GM18499 (cell line): Measurements from ENCODE around the gene DAZ4.
"Not testable (repeated sequence)": the region's sequence is repeated elsewhere in the genome, so short reads cannot be mapped to it uniquely, and the experiment has no call there.

Experiments used
- ATAC-seq: cut with Tn5 transposase; IDR thresholded peaks from one replicate; pipeline ENCODE4 v1.9.1; 2021; ENCODE audit warnings: moderate number of reproducible peaks; ENCODE audit not compliant: insufficient read depth, unreplicated experiment

Gene DAZ4, protein sequence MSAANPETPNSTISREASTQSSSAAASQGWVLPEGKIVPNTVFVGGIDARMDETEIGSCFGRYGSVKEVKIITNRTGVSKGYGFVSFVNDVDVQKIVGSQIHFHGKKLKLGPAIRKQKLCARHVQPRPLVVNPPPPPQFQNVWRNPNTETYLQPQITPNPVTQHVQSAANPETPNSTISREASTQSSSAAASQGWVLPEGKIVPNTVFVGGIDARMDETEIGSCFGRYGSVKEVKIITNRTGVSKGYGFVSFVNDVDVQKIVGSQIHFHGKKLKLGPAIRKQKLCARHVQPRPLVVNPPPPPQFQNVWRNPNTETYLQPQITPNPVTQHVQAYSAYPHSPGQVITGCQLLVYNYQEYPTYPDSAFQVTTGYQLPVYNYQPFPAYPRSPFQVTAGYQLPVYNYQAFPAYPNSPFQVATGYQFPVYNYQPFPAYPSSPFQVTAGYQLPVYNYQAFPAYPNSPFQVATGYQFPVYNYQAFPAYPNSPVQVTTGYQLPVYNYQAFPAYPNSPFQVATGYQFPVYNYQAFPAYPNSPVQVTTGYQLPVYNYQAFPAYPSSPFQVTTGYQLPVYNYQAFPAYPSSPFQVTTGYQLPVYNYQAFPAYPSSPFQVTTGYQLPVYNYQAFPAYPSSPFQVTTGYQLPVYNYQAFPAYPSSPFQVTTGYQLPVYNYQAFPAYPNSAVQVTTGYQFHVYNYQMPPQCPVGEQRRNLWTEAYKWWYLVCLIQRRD

DNA sequence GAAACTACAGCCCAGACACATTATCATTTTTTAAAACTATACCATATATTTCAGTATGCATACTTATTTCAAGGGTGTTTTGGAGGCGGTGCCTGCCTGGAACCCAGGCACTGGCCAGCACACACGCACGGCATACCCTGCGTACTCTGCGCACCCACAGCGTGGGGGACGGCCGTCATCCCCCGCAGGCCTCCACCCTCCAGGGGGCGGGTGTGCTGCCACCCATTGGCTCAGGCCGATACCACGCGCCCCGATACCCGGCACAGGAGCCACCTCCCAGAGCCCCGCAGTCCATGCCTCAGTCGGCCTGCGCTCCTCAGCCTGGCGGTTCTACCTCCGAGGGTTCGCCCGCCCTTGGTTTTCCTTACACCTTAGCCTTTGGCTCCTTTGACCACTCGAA is at the start of gene DAZ4:
Gene DAZ4 (plus strand): TSS at position 301 of the 400 bp plus-strand sequence. CDS start 208 bp downstream, outside the sequence.
- ATAC-seq = not testable (repeated sequence)

DNA sequence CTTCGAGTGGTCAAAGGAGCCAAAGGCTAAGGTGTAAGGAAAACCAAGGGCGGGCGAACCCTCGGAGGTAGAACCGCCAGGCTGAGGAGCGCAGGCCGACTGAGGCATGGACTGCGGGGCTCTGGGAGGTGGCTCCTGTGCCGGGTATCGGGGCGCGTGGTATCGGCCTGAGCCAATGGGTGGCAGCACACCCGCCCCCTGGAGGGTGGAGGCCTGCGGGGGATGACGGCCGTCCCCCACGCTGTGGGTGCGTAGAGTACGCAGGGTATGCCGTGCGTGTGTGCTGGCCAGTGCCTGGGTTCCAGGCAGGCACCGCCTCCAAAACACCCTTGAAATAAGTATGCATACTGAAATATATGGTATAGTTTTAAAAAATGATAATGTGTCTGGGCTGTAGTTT is 20.4 kb upstream of the DAZ4 start, which contains the start of gene DAZ3:
Gene DAZ3 (minus strand): TSS at position 101 of the 400 bp plus-strand sequence. CDS start 208 bp downstream, outside the sequence.
- ATAC-seq = not testable (repeated sequence)

DNA sequence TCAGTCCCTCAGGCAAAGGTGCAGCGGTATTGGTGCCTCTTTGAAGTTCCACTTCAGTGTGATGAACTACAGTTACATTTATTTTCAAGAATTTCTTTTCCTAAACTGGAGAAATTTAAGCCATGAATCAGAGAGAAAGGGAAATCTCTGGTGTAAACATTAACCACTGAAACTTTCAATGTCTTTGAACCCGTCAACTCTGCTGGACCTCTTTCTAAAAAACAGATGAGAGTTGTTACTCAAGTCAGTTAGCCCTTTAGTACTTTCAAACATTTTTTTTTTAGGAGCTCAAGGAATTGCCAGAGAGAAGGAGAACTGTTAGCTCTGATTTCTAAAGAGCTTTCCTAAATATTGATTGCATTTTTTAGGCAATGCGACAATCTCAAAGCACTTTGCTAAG is 11.9 kb upstream of the DAZ4 start:
- ATAC-seq = not testable (repeated sequence)

DNA sequence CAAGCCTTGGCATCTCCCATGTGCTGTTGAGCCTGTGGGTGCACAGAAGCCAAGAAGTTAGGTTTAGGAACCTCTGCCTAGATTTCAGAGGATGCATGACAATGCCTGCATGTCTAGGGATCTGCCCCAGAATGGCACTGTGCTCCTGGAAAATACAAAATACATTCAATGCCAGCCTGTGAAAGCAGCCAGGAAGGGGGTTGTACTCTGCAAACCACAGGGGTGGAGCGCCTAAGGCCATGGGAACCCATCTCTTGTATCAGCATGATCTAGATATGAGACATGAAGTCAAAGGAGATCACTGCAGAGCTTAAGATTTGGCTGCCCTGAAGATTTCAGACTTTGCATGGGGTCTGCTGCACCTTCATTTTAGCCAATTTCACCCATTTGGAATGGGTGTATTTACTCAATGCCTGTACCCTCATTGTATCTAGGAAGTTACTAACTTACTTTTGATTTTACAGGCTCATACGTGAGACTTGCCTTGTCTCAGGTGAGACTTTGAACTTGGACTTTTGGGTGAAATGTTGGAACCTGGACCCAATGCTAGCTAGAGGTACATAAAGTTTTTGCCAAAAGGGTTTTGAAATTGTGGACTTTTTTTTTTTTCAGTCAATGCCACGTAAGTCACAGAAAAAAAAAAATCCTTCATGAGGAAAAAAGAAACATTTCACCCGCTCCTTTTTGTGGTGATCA is 9.4 kb upstream of the DAZ4 start:
- ATAC-seq = not testable (repeated sequence)

DNA sequence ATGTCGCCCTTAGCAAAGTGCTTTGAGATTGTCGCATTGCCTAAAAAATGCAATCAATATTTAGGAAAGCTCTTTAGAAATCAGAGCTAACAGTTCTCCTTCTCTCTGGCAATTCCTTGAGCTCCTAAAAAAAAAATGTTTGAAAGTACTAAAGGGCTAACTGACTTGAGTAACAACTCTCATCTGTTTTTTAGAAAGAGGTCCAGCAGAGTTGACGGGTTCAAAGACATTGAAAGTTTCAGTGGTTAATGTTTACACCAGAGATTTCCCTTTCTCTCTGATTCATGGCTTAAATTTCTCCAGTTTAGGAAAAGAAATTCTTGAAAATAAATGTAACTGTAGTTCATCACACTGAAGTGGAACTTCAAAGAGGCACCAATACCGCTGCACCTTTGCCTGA is 8.7 kb upstream of the DAZ4 start:
- not testable (repeated sequence) for ATAC-seq
